ENCODE data around the gene STRADB. TPM values are rescaled to one million over a fixed set of nuclear protein-coding genes. Genes with fewer than 3 reads are reported as not detected.
"Not testable (repeated sequence)": the region's sequence is repeated elsewhere in the genome, so short reads cannot be mapped to it uniquely, and the experiment has no call there.

STRADB gene
- total and polyA plus RNA-seq, 4 experiments from 2014 or later, result 17.3 to 36.2 (median 21.6) TPM

DNA sequence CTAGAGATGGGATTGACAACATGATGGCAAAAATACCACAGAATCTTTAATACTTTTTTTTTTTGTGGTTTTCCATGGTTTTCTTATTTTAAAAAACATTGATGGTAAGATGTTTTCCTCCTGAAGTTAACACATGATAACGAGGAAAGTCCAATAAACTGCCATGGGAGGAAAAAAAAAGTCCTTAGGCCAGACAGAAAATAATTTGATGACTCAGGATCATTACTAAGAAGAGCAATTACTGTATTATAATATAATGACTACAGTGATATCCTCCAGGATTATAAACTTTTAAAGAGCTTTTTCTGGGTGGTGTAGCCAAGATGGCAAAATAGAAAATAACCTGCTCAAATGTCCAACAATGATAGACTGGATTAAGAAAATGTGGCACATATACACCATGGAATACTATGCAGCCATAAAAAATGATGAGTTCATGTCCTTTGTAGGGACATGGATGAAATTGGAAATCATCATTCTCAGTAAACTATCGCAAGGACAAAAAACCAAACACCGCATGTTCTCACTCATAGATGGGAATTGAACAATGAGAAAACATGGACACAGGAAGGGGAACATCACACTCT lies 12.1 kb upstream of the STRADB start:
- H3K27me3 Mint-ChIP-seq; H3K27ac ChIP-seq (ENCODE audit: low read depth, low read length); H3K9me3 ChIP-seq (ENCODE audit: control insufficient read depth in 1 of 2, low read length in 2 of 2); DNase-seq; H3K4me3 ChIP-seq (ENCODE audit: low read length in 2 of 2); H3K27me3 ChIP-seq (ENCODE audit: insufficient read depth, low read length); H3K36me3 ChIP-seq (ENCODE audit: insufficient read depth, low read length); H3K4me3 Mint-ChIP-seq; H3K9me3 Mint-ChIP-seq; intact Hi-C loops (cut with micrococcal nuclease): not testable (repeated sequence)
- Mint-ChIP-seq H3K4me1 (peaks cover 21 to 63% (median 49%) of the 10 kb centered on the region in 4 donors), H3K27ac (peak overlapping the region in 1 of 7 donors; percentile 49), H3K36me3 (peaks cover 8 to 13% of the 10 kb centered on the region in 2 donors)
- CTCF ChIA-PET (ENCODE audit: partially characterized antibody), result interaction anchor here (1.8 kb wide), 1 partner anchor 206 kb away, joined by 3 read pairs; no protein-coding TSS in a partner anchor
- POLR2A ChIA-PET (ENCODE audit: partially characterized antibody), result interaction anchor here (13.0 kb wide), 1 partner anchor 10 kb away, joined by 154 read pairs; the partner anchor contains the start of genes STRADB and TRAK2
- peaks cover 32% of the 10 kb centered on the region for H3K4me1 ChIP-seq (ENCODE audit: insufficient read depth, low read length)

DNA sequence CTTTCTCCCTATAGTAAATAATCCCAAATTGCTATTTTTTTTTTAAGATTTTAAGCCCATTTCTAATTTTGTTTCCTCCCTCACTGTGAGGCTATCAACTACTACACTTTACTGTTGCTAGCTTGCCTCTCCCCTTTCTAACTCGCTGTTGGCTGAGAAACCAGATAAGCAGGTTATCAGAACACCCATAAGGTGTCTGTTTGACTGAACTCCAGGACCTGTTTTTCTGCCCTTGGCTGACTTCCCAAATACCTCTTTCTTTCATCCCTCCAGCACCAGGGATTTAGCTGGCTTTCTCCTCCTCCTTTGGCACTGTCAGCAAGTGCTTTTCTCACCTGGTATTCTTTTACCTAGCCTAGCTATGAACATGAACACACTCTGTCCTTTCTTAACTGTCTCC lies 11.4 kb upstream of the STRADB start:
- H3K36me3 ChIP-seq (ENCODE audit: insufficient read depth, low read length), result no peaks in the 10 kb centered on the region

DNA sequence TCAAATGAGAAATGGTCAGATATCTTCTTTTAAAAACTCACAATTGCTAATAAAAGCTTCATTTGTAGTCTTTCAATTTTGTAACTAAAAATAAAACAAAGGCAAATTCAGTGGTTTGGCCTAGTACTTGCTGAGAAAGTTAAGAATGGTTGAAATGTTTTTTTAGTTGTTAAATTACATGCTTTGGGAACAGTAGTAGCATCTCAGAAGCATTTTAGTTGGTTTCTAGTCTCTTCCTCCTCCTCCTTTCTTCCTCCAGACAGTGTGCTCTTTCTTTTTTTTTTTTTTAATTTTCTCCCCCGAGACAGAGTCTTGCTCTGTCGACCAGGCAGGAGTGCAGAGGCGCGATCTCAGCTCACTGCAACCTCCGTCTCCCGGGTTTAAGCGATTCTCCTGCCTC lies 10.1 kb upstream of the STRADB start:
- H3K36me3 ChIP-seq (ENCODE audit: insufficient read depth, low read length), result no peaks in the 10 kb centered on the region
- H3K4me3 ChIP-seq (ENCODE audit: low read length in 2 of 2), result no peak overlapping the region
- intact Hi-C loops (cut with micrococcal nuclease), result no loop called here
- H3K27me3 ChIP-seq (ENCODE audit: insufficient read depth, low read length), result no peaks in the 10 kb centered on the region
- H3K27me3 Mint-ChIP-seq, result no peaks in the 10 kb centered on the region
- POLR2A ChIA-PET (ENCODE audit: partially characterized antibody), result interaction anchor here (13.0 kb wide), 1 partner anchor 8 kb away, joined by 154 read pairs; the partner anchor contains the start of genes STRADB and TRAK2
- CTCF ChIA-PET (ENCODE audit: partially characterized antibody), result interaction anchor here (2.2 kb wide), 1 partner anchor 10 kb away, joined by 8 read pairs; no protein-coding TSS in a partner anchor
- H3K9me3 Mint-ChIP-seq, result peaks cover 0 to 2% (median 0%) of the 10 kb centered on the region in 8 donors
- H3K27ac ChIP-seq (ENCODE audit: low read depth, low read length), result no peak overlapping the region
- no peak overlapping the region for H3K4me3 Mint-ChIP-seq
- no peaks in the 10 kb centered on the region for H3K9me3 ChIP-seq (ENCODE audit: control insufficient read depth in 1 of 2, low read length in 2 of 2)
- no peak for DNase-seq
- H3K27ac Mint-ChIP-seq, result peak overlapping the region in 1 of 7 donors; percentile 8
- peaks cover 11 to 13% of the 10 kb centered on the region in 2 donors for H3K36me3 Mint-ChIP-seq
- H3K4me1 ChIP-seq (ENCODE audit: insufficient read depth, low read length), result peaks cover 23% of the 10 kb centered on the region
- peaks cover 25 to 62% (median 46%) of the 10 kb centered on the region in 4 donors for H3K4me1 Mint-ChIP-seq

More for the DNA sequence above, 11.4 kb upstream of the STRADB start:
- no peak overlapping the region for H3K4me3 ChIP-seq (ENCODE audit: low read length in 2 of 2)
- intact Hi-C loops (cut with micrococcal nuclease), result no loop called here
- no peaks in the 10 kb centered on the region for H3K27me3 Mint-ChIP-seq
- peaks cover 8 to 13% of the 10 kb centered on the region in 2 donors for H3K36me3 Mint-ChIP-seq
- H3K27ac ChIP-seq (ENCODE audit: low read depth, low read length), result no peak overlapping the region
- no peaks in the 10 kb centered on the region for H3K27me3 ChIP-seq (ENCODE audit: insufficient read depth, low read length)
- CTCF ChIA-PET (ENCODE audit: partially characterized antibody), result interaction anchor here (1.8 to 2.2 kb wide), 2 partner anchors 9 to 207 kb away, joined by 3 to 8 read pairs; no protein-coding TSS in a partner anchor
- H3K4me1 ChIP-seq (ENCODE audit: insufficient read depth, low read length), result peaks cover 25% of the 10 kb centered on the region
- no peaks in the 10 kb centered on the region for H3K9me3 ChIP-seq (ENCODE audit: control insufficient read depth in 1 of 2, low read length in 2 of 2)
- no peaks in the 10 kb centered on the region for H3K9me3 Mint-ChIP-seq
- H3K4me1 Mint-ChIP-seq, result peaks cover 20 to 60% (median 46%) of the 10 kb centered on the region in 4 donors
- peak overlapping the region in 1 of 8 donors; percentile 13 for H3K4me3 Mint-ChIP-seq
- peak overlapping the region in 3 of 7 donors; percentile 7 to 29 (median 25) for H3K27ac Mint-ChIP-seq
- POLR2A ChIA-PET (ENCODE audit: partially characterized antibody), result interaction anchor here (1.0 to 13.0 kb wide), 2 partner anchors 9 to 207 kb away, joined by 3 to 154 read pairs; partner anchors contain the start of genes STRADB and TRAK2
- DNase-seq, result no peak

DNA sequence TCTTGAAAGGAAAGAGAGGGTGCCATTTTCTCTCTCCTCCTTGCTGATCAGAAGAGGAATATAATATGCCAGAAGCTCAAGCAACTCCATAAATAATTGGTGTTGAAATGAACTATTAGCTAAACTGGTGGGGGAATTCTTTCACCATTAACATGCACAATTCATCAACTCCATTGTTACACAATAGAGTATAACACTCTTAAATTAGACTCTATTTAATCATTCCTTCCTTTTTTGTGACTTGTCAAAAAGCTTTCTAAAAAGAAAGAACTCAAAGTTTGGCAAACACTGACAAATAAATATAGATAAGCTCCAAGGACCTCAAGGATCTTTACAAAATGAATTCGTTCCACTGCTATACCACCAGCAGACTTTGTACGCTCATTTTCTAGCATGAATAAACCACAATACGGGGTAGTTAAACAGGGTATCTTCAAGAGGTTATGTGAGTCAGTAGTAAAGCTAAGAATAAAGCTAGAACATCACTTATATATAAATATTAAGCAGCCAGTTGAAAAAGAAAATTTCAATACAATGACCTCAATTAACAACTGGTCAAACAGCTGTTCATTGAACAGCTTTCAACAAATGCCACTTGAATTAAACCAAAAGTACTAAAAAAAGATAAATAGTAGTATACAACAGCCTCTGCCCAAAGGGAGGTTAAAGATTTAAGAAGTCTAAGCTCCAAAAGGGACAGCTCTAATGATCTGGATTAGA lies 6.6 kb upstream of the STRADB start:
- H3K9me3 ChIP-seq (ENCODE audit: control insufficient read depth in 1 of 2, low read length in 2 of 2), result no peaks in the 10 kb centered on the region
- ChIA-PET CTCF (ENCODE audit: partially characterized antibody) (interaction anchor here (0.7 to 2.5 kb wide), 5 partner anchors 10 to 376 kb away, joined by 3 to 13 read pairs (median 7); no protein-coding TSS in a partner anchor), POLR2A (ENCODE audit: partially characterized antibody) (interaction anchor here (9.0 kb wide), 1 partner anchor 9 kb away, joined by 154 read pairs; no protein-coding TSS in a partner anchor)
- Mint-ChIP-seq H3K27ac (no peak overlapping the region), H3K4me3 (no peak overlapping the region), H3K4me1 (peaks cover 42 to 65% (median 54%) of the 10 kb centered on the region in 4 donors), H3K9me3 (peaks cover 0 to 2% (median 0%) of the 10 kb centered on the region in 8 donors), H3K27me3 (no peaks in the 10 kb centered on the region), H3K36me3 (peaks cover 14 to 19% of the 10 kb centered on the region in 2 donors)
- no peak overlapping the region for H3K27ac ChIP-seq (ENCODE audit: low read depth, low read length)
- H3K4me3 ChIP-seq (ENCODE audit: low read length in 2 of 2), result no peak overlapping the region
- no peaks in the 10 kb centered on the region for H3K27me3 ChIP-seq (ENCODE audit: insufficient read depth, low read length)
- no peaks in the 10 kb centered on the region for H3K36me3 ChIP-seq (ENCODE audit: insufficient read depth, low read length)
- DNase-seq, result no peak
- H3K4me1 ChIP-seq (ENCODE audit: insufficient read depth, low read length), result peaks cover 58% of the 10 kb centered on the region
- intact Hi-C loops (cut with micrococcal nuclease), result no loop called here

DNA sequence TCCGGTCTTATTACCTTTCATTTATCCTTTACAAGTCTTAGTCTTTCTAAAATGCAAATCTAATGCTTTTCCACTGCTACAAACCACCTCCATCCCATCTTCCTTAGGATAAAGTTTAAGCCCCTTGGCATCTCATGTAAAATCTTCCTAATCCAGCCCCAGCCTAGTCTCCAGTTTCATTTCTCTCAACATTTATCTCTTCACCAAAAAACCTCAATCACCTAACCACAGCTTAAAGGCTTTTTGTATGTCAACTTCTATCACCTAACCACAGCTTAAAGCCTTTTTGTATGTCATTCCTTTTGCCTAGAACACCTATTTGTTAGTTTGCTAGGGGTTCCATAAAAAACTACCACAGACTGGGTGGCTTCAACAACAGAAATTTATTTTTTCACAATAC lies 4.5 kb upstream of the STRADB start:
- H3K9me3 Mint-ChIP-seq, result peaks cover 0 to 2% (median 0%) of the 10 kb centered on the region in 8 donors
- Histone ChIP-seq H3K4me1 (ENCODE audit: insufficient read depth, low read length) (peaks cover 63% of the 10 kb centered on the region), H3K9me3 (ENCODE audit: control insufficient read depth in 1 of 2, low read length in 2 of 2) (no peaks in the 10 kb centered on the region), H3K27ac (ENCODE audit: low read depth, low read length) (no peak overlapping the region), H3K27me3 (ENCODE audit: insufficient read depth, low read length) (no peaks in the 10 kb centered on the region), H3K4me3 (ENCODE audit: low read length in 2 of 2) (no peak overlapping the region), H3K36me3 (ENCODE audit: insufficient read depth, low read length) (no peaks in the 10 kb centered on the region)
- ChIA-PET POLR2A (ENCODE audit: partially characterized antibody) (interaction anchor here (0.9 to 9.0 kb wide), 7 partner anchors 11 to 583 kb away, joined by 3 to 154 read pairs (median 3); no protein-coding TSS in a partner anchor), CTCF (ENCODE audit: partially characterized antibody) (interaction anchor here (1.3 to 2.3 kb wide), 3 partner anchors 13 to 334 kb away, joined by 3 to 13 read pairs (median 3); partner anchors contain the start of gene ALS2)
- peak in 4 of 5 donors; percentile 50 to 70 (median 55) for DNase-seq
- peak overlapping the region; percentile 4 to 91 (median 74) for H3K27ac Mint-ChIP-seq
- peaks cover 8 to 26% of the 10 kb centered on the region in 2 donors for H3K36me3 Mint-ChIP-seq
- H3K4me3 Mint-ChIP-seq, result peak overlapping the region; percentile 55 to 82 (median 67)
- no peaks in the 10 kb centered on the region for H3K27me3 Mint-ChIP-seq
- H3K4me1 Mint-ChIP-seq, result peaks cover 38 to 61% (median 49%) of the 10 kb centered on the region in 4 donors
- intact Hi-C loops (cut with micrococcal nuclease), result loop anchor here (1.0 kb wide), 1 partner anchor 14 kb away; no protein-coding TSS in a partner anchor

DNA sequence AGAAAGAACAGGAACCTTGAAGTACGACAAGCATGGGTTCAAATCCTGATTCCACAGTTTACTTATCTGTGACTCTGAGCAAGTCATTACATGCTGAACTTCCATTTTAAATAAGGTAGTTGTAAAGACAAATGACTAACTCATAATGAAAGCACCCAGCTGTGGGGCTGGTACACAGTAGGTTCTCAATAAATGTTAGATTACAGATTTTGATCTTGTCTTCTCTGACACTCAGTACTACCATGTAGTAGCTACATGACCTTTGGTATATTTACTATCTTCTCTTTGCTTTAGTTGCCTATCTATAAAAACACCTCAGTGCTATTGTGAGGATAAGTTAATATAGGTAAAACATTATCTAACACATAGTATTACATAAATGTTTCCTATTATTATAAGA lies 3.5 kb upstream of the STRADB start:
- no peaks in the 10 kb centered on the region for H3K9me3 ChIP-seq (ENCODE audit: control insufficient read depth in 1 of 2, low read length in 2 of 2)
- no peaks in the 10 kb centered on the region for H3K27me3 Mint-ChIP-seq
- no peaks in the 10 kb centered on the region for H3K27me3 ChIP-seq (ENCODE audit: insufficient read depth, low read length)
- peaks cover 0 to 2% (median 0%) of the 10 kb centered on the region in 8 donors for H3K9me3 Mint-ChIP-seq
- peaks cover 8 to 26% of the 10 kb centered on the region in 2 donors for H3K36me3 Mint-ChIP-seq
- intact Hi-C loops (cut with micrococcal nuclease), result no loop called here
- POLR2A ChIA-PET (ENCODE audit: partially characterized antibody), result interaction anchor here (0.8 to 9.0 kb wide), 4 partner anchors 12 to 333 kb away, joined by 3 to 154 read pairs (median 4); partner anchors contain the start of gene ALS2
- peak overlapping the region; percentile 80 to 95 (median 91) for H3K27ac Mint-ChIP-seq
- CTCF ChIA-PET (ENCODE audit: partially characterized antibody), result no interaction called here
- H3K4me1 ChIP-seq (ENCODE audit: insufficient read depth, low read length), result peaks cover 67% of the 10 kb centered on the region
- H3K36me3 ChIP-seq (ENCODE audit: insufficient read depth, low read length), result no peaks in the 10 kb centered on the region
- H3K4me3 Mint-ChIP-seq, result peak overlapping the region in 7 of 8 donors; percentile 13 to 82 (median 80)
- H3K4me1 Mint-ChIP-seq, result peaks cover 42 to 66% (median 54%) of the 10 kb centered on the region in 4 donors
- H3K27ac ChIP-seq (ENCODE audit: low read depth, low read length), result peak overlapping the region; percentile 20
- DNase-seq, result no peak
- no peak overlapping the region for H3K4me3 ChIP-seq (ENCODE audit: low read length in 2 of 2)
